Endothelial cell of umbilical vein (primary cell): ENCODE data around the gene FBLN2.

Experiments
- CTCF ChIP-seq, 2 donors: IDR thresholded peaks; 1 replicate in 1 of 2; 2 replicates in 1 of 2; pipeline ENCODE4 v1.5.1; 2011; ENCODE audit warnings: low read length in 2 of 2, mild to moderate bottlenecking in 2 of 2, moderate library complexity in 2 of 2, control low read depth in 1 of 2, inconsistent platforms in 1 of 2, low read depth in 1 of 2; ENCODE audit not compliant: insufficient read depth in 1 of 2; ENCODE audit errors: extremely low read depth in 1 of 2
- EZH2 ChIP-seq: IDR thresholded peaks from 2 replicates; pipeline ENCODE4 v1.6.1; 2012; ENCODE audit warnings: borderline replicate concordance, low read depth, mild to moderate bottlenecking, moderate library complexity, low read length, inconsistent platforms; ENCODE audit not compliant: severe bottlenecking
- MAX ChIP-seq: IDR thresholded peaks from 2 replicates; pipeline ENCODE4 v1.6.1; 2011; ENCODE audit not compliant: insufficient read depth, insufficient read length
- POLR2A ChIP-seq: IDR thresholded peaks from 2 replicates; pipeline ENCODE4 v1.6.1; 2012; ENCODE audit warnings: low read depth, mild to moderate bottlenecking, control low read depth, low read length
- POLR2AphosphoS5 ChIP-seq: IDR thresholded peaks from 2 replicates; pipeline ENCODE4 v1.6.1; 2012; ENCODE audit warnings: low read depth, mild to moderate bottlenecking, control low read depth, low read length, moderate library complexity; ENCODE audit not compliant: insufficient read depth

- TF ChIP-seq CTCF (IDR thresholded peaks at IDR 0.05; ENCODE audit: extremely low read depth in 1 of 2, insufficient read depth in 1 of 2, low read depth in 1 of 2, low read length in 2 of 2) (no peak), EZH2 (no peak), POLR2AphosphoS5 (no peak), POLR2A (no peak), MAX (no peak)
Observed at GRCh38 chr3:13568515-13569028, 19.6 kb downstream of the FBLN2 start.
